ENCODE data around the gene ZNF230. TPM values are rescaled to one million over a fixed set of nuclear protein-coding genes. Genes with fewer than 3 reads are reported as not detected.

Gene ZNF230
- total and polyA plus RNA-seq, 9 donors = 2.3 to 3.8 (median 2.6) TPM

GRCh38 chr19:44026622-44027021 lies 23.9 kb downstream of the ZNF230 start:
- H3K4me3 ChIP-seq (ENCODE audit: low read length) = no peak overlapping the region
- peaks cover 8% of the 10 kb centered on the region for H3K4me1 ChIP-seq (ENCODE audit: control insufficient read depth, insufficient read depth, low read length)
- H3K27ac ChIP-seq (ENCODE audit: low read length) = no peak overlapping the region
- DNase-seq = no peak
- peaks cover 20% of the 10 kb centered on the region for H3K9me3 ChIP-seq (replicated peaks; ENCODE audit: control insufficient read depth, low read depth, low read length)
- no peaks in the 10 kb centered on the region for H3K27me3 ChIP-seq (ENCODE audit: control insufficient read depth, insufficient read depth, low read length)
- H3K36me3 ChIP-seq (ENCODE audit: control insufficient read depth, insufficient read depth, low read length) = peaks cover 34% of the 10 kb centered on the region
- 100% methylated on average over 1 of the region's 6 CpGs for WGBS (ENCODE audit: insufficient coverage)

DNA sequence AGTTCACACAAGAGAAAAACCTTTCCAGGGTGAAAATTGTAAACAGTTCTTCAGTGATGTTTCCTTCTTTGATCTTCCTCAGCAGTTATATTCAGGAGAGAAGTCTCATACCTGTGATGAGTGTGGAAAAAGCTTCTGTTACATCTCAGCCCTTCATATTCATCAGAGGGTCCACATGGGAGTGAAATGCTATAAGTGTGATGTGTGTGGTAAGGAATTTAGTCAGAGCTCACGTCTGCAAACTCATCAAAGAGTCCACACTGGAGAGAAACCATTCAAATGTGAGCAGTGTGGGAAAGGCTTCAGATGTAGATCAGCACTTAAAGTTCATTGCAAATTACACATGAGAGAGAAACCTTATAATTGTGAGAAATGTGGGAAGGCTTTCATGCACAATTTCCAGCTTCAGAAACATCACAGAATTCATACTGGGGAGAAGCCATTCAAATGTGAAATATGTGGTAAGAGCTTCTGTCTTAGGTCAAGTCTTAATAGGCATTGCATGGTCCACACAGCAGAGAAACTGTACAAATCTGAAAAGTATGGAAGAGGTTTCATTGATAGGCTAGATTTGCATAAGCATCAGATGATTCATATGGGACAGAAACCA lies 29.3 kb downstream of the ZNF230 start:
- no peak overlapping the region for H3K27ac ChIP-seq (ENCODE audit: low read length)
- no peak overlapping the region for H3K4me3 ChIP-seq (ENCODE audit: low read length)
- DNase-seq = no peak
- H3K4me1 ChIP-seq (ENCODE audit: control insufficient read depth, insufficient read depth, low read length) = no peaks in the 10 kb centered on the region
- no CpG with 5 or more reads among the region's 1 CpG for WGBS (ENCODE audit: insufficient coverage)
- peaks cover 62% of the 10 kb centered on the region for H3K9me3 ChIP-seq (replicated peaks; ENCODE audit: control insufficient read depth, low read depth, low read length)
- no peaks in the 10 kb centered on the region for H3K27me3 ChIP-seq (ENCODE audit: control insufficient read depth, insufficient read depth, low read length)
- peaks cover 39% of the 10 kb centered on the region for H3K36me3 ChIP-seq (ENCODE audit: control insufficient read depth, insufficient read depth, low read length)

GRCh38 chr19:44042147-44042546 lies 39.4 kb downstream of the ZNF230 start:
- DNase-seq = no peak
- Histone ChIP-seq H3K4me3 (ENCODE audit: low read length) (no peak overlapping the region), H3K27me3 (ENCODE audit: control insufficient read depth, insufficient read depth, low read length) (no peaks in the 10 kb centered on the region), H3K36me3 (ENCODE audit: control insufficient read depth, insufficient read depth, low read length) (no peaks in the 10 kb centered on the region), H3K4me1 (ENCODE audit: control insufficient read depth, insufficient read depth, low read length) (no peaks in the 10 kb centered on the region), H3K27ac (ENCODE audit: low read length) (no peak overlapping the region), H3K9me3 (replicated peaks; ENCODE audit: control insufficient read depth, low read depth, low read length) (no peaks in the 10 kb centered on the region)
- 100% methylated on average over 1 of the region's 2 CpGs for WGBS (ENCODE audit: insufficient coverage)

DNA sequence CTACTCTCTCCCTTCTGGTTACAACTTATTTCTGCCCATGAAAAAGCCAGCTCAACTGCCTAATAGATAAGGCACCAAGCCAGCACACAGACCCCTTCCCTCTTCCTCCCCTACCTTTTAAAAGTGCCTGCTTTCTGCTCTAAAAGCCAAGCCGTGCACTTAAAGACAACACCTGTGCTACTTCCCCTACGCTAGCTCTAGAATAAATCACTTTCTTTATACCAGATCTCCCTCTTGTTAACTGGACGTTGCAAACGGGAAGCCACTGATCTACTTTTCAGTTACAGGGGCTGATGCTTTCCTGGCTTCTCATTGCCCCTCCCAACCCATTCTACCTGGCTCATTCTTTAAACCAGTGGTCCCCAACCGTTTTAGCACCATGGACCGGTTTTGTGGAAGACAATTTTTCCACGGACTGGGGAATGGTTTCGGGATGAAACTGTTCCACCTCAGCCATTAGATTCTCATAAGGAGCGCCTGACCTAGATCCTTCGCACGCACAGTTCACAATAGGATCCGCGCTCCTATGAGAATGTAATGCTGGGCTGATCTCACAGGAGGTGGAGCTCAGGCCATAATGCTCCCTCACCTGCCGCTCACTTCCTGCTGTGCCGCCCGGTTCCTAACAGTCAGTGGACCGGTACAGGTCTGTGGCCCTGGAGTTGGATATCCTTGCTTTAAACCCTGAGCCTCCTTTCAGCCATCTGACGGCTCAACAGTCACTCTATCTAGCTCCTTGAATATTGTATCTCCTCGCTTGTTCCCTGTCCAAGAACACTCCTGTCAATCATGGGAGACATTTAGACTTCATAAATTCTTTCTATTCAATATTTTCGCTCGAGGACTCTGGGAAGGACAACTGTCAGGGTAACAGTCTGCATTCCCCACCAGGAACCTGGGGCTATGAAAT lies 48.2 kb downstream of the ZNF230 start:
- no peak for DNase-seq
- H3K27ac ChIP-seq (ENCODE audit: low read length) = peak overlapping the region; percentile 77
- WGBS (ENCODE audit: insufficient coverage) = 17% methylated on average over 11 of the region's 21 CpGs

DNA sequence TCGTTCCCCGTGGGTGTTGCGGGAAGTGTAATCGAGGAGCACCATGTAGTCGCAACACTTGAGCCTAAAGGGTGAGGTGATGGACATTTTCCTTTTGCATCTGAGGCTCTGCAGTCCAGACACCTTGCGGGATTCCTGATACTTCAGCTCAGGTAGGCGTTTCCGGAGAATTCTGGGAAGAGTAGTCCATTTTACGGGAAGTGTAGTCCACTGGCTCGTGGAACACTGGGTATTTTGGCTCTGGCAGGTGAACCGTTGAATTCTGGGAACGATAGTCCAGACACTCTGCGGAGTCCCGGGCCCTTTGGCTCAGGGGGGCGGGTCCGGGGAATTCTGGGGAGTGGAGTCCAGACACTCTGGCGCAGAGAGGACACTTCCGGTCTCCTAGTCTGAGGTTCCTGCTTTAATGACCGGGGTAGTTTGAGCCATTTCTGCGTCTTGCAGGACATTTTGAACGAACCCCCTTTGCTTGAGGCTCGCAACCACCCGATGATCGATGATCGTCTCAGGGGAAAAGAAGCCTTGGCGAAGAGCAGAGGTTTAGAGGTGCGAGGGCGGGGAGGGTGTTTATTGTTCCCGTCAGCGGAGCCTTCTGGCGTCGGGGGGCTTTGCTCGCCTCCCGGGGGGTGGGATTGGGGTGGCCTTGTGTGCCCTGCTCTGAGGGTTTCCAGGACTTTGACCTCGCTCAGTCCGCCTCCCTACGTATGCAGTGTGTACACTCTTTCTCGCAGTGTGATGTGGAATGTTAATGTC lies 49.1 kb downstream of the ZNF230 start, which contains the start of gene ZNF223:
Gene ZNF223, plus strand, starts transcription at position 387 of the 753 bp plus-strand sequence. CDS start 3,141 bp downstream, outside the sequence.
- 1% methylated on average over 29 of the region's 38 CpGs for WGBS (ENCODE audit: insufficient coverage)
- peaks cover 7% of the 10 kb centered on the region for H3K36me3 ChIP-seq (ENCODE audit: control insufficient read depth, insufficient read depth, low read length)
- peaks cover 15% of the 10 kb centered on the region for H3K27me3 ChIP-seq (ENCODE audit: control insufficient read depth, insufficient read depth, low read length)
- no peaks in the 10 kb centered on the region for H3K9me3 ChIP-seq (replicated peaks; ENCODE audit: control insufficient read depth, low read depth, low read length)
- H3K4me3 ChIP-seq (ENCODE audit: low read length) = peak within 1 kb of the TSS; percentile 85
- DNase-seq = peak; percentile 99
- peaks cover 9% of the 10 kb centered on the region for H3K4me1 ChIP-seq (ENCODE audit: control insufficient read depth, insufficient read depth, low read length)
- H3K27ac ChIP-seq (ENCODE audit: low read length) = peak within 1 kb of the TSS; percentile 83

More for the DNA sequence above, 48.2 kb downstream of the ZNF230 start:
- no peaks in the 10 kb centered on the region for H3K9me3 ChIP-seq (replicated peaks; ENCODE audit: control insufficient read depth, low read depth, low read length)
- peaks cover 9% of the 10 kb centered on the region for H3K4me1 ChIP-seq (ENCODE audit: control insufficient read depth, insufficient read depth, low read length)
- H3K36me3 ChIP-seq (ENCODE audit: control insufficient read depth, insufficient read depth, low read length) = peaks cover 6% of the 10 kb centered on the region
- peaks cover 15% of the 10 kb centered on the region for H3K27me3 ChIP-seq (ENCODE audit: control insufficient read depth, insufficient read depth, low read length)
- H3K4me3 ChIP-seq (ENCODE audit: low read length) = peak overlapping the region; percentile 85

- DNase-seq = no peak
- no peak overlapping the region for H3K4me3 ChIP-seq (ENCODE audit: low read length)
- peaks cover 8% of the 10 kb centered on the region for H3K4me1 ChIP-seq (ENCODE audit: control insufficient read depth, insufficient read depth, low read length)
- no peaks in the 10 kb centered on the region for H3K9me3 ChIP-seq (replicated peaks; ENCODE audit: control insufficient read depth, low read depth, low read length)
- no peak overlapping the region for H3K27ac ChIP-seq (ENCODE audit: low read length)
- peaks cover 38% of the 10 kb centered on the region for H3K36me3 ChIP-seq (ENCODE audit: control insufficient read depth, insufficient read depth, low read length)
- peaks cover 8% of the 10 kb centered on the region for H3K27me3 ChIP-seq (ENCODE audit: control insufficient read depth, insufficient read depth, low read length)
- WGBS (ENCODE audit: insufficient coverage) = 85% methylated on average over 3 of the region's 5 CpGs
Observed at GRCh38 chr19:44055870-44056269, 53.1 kb downstream of the ZNF230 start.

GRCh38 chr19:44059229-44059628 lies 56.5 kb downstream of the ZNF230 start:
- Histone ChIP-seq H3K27me3 (ENCODE audit: control insufficient read depth, insufficient read depth, low read length) (no peaks in the 10 kb centered on the region), H3K4me1 (ENCODE audit: control insufficient read depth, insufficient read depth, low read length) (no peaks in the 10 kb centered on the region), H3K9me3 (replicated peaks; ENCODE audit: control insufficient read depth, low read depth, low read length) (peaks cover 3% of the 10 kb centered on the region), H3K27ac (ENCODE audit: low read length) (no peak overlapping the region), H3K36me3 (ENCODE audit: control insufficient read depth, insufficient read depth, low read length) (peaks cover 62% of the 10 kb centered on the region), H3K4me3 (ENCODE audit: low read length) (no peak overlapping the region)
- no peak for DNase-seq
- no CpG with 5 or more reads among the region's 2 CpGs for WGBS (ENCODE audit: insufficient coverage)

DNA sequence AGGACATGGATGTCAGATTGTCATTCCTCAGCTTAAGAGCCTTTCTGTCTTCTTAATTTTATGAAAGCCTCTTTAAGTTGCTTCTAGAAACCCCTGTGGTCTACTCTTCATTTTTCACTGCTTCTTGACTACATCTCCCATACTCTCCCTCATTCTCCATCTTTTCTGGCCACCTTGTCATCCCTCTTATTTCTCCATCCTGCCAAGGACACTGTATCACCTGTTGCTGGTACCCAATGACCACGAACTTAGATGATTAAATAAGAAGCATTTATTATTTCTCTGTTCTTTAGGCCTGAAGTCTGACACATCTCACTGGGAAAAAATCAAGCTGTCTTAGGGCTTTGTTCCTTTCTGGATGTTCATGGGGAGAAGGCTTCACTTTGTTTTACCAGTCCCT lies 58.3 kb downstream of the ZNF230 start:
- Histone ChIP-seq H3K27ac (ENCODE audit: low read length) (no peak overlapping the region), H3K36me3 (ENCODE audit: control insufficient read depth, insufficient read depth, low read length) (peaks cover 60% of the 10 kb centered on the region), H3K27me3 (ENCODE audit: control insufficient read depth, insufficient read depth, low read length) (no peaks in the 10 kb centered on the region), H3K9me3 (replicated peaks; ENCODE audit: control insufficient read depth, low read depth, low read length) (peaks cover 8% of the 10 kb centered on the region), H3K4me1 (ENCODE audit: control insufficient read depth, insufficient read depth, low read length) (no peaks in the 10 kb centered on the region), H3K4me3 (ENCODE audit: low read length) (no peak overlapping the region)
- DNase-seq = no peak
- no CpG with 5 or more reads among the region's 1 CpG for WGBS (ENCODE audit: insufficient coverage)

Data from muscle of leg (tissue), 11 donors.